Large intestine (tissue), 3 donors: ENCODE data around the gene CCDC149. TPM values are rescaled to one million over a fixed set of nuclear protein-coding genes. Genes with fewer than 3 reads are reported as not detected.
"Not testable (repeated sequence)": the region's sequence is repeated elsewhere in the genome, so short reads cannot be mapped to it uniquely, and the experiment has no call there.

ENCODE experiments used
- DNase-seq, 2 donors: peaks; one replicate each; pipeline versions ENCODE4 v3.0.0 to v3.0.0-alpha.2; 2013
- H3K27ac ChIP-seq: one replicate; pipeline ENCODE4 v1.5.1; 2013; ENCODE audit warnings: low read length
- H3K27me3 ChIP-seq: 2 replicates; pipeline ENCODE4 v1.6.1; 2013; ENCODE audit warnings: low read length; ENCODE audit not compliant: control insufficient read depth, insufficient read depth
- H3K36me3 ChIP-seq: 2 replicates; pipeline ENCODE4 v1.6.1; 2013; ENCODE audit warnings: low read length; ENCODE audit not compliant: control insufficient read depth, insufficient read depth
- H3K4me1 ChIP-seq: one replicate; pipeline ENCODE4 v1.6.1; 2013; ENCODE audit warnings: low read length; ENCODE audit not compliant: control insufficient read depth, insufficient read depth
- H3K4me3 ChIP-seq: one replicate; pipeline ENCODE4 v1.5.1; 2013; ENCODE audit warnings: low read length
- H3K9me3 ChIP-seq: one replicate; pipeline ENCODE4 v1.6.1; 2013; ENCODE audit warnings: mild to moderate bottlenecking, low read depth, low read length, moderate library complexity; ENCODE audit not compliant: control insufficient read depth
- WGBS: methylation state at CpG from one replicate; pipeline ENCODE4 v1.1.5; 2013; ENCODE audit warnings: low lambda C conversion rate; ENCODE audit not compliant: insufficient coverage; 5-methylcytosine and 5-hydroxymethylcytosine counted together
- polyA plus RNA-seq: library from polyadenylated mRNA; unstranded; fragments of 120-200 nt; gene quantifications from one replicate; pipeline ENCODE4 v1.2.1, GENCODE V29; 2013

CCDC149 gene
- polyA plus RNA-seq, 1 donor, result 13.7 TPM

- no CpG with 5 or more reads among the region's 2 CpGs for WGBS
- no peaks in the 10 kb centered on the region for H3K36me3 ChIP-seq
- no peak overlapping the region for H3K4me3 ChIP-seq
- DNase-seq, result no peak
- no peaks in the 10 kb centered on the region for H3K27me3 ChIP-seq
- no peaks in the 10 kb centered on the region for H3K9me3 ChIP-seq
- no peaks in the 10 kb centered on the region for H3K4me1 ChIP-seq
- no peak overlapping the region for H3K27ac ChIP-seq
Observed at GRCh38 chr4:24920008-24920407, 7.2 kb upstream of the CCDC149 start.

- WGBS, result 92% methylated on average over 2 of the region's 20 CpGs
- no peaks in the 10 kb centered on the region for H3K36me3 ChIP-seq
- H3K4me1 ChIP-seq, result no peaks in the 10 kb centered on the region
- no peak for DNase-seq
- no peaks in the 10 kb centered on the region for H3K9me3 ChIP-seq
- H3K4me3 ChIP-seq, result no peak overlapping the region
- H3K27me3 ChIP-seq, result peaks cover 2% of the 10 kb centered on the region
- no peak overlapping the region for H3K27ac ChIP-seq
Observed at GRCh38 chr4:24917076-24917856, 4.4 kb upstream of the CCDC149 start.

- H3K4me1 ChIP-seq, result no peaks in the 10 kb centered on the region
- peaks cover 2% of the 10 kb centered on the region for H3K27me3 ChIP-seq
- H3K36me3 ChIP-seq, result peaks cover 3% of the 10 kb centered on the region
- DNase-seq, result no peak
- H3K4me3 ChIP-seq, result no peak overlapping the region
- H3K27ac ChIP-seq, result no peak overlapping the region
- no CpG with 5 or more reads among the region's 8 CpGs for WGBS
- H3K9me3 ChIP-seq, result no peaks in the 10 kb centered on the region
Observed at GRCh38 chr4:24915121-24915922, 2.5 kb upstream of the CCDC149 start.

GRCh38 chr4:24914460-24914859 lies 1.6 kb upstream of the CCDC149 start:
- H3K4me3 ChIP-seq, result no peak overlapping the region
- WGBS, result no CpG with 5 or more reads among the region's 6 CpGs
- peaks cover 5% of the 10 kb centered on the region for H3K9me3 ChIP-seq
- no peak overlapping the region for H3K27ac ChIP-seq
- H3K27me3 ChIP-seq, result peaks cover 2% of the 10 kb centered on the region
- no peak for DNase-seq
- H3K36me3 ChIP-seq, result peaks cover 11% of the 10 kb centered on the region
- H3K4me1 ChIP-seq, result no peaks in the 10 kb centered on the region

GRCh38 chr4:24913119-24913485 lies 260 bp upstream of the CCDC149 start:
- peak in 1 of 2 donors; percentile 6 for DNase-seq
- 94% methylated on average over 3 of the region's 25 CpGs for WGBS

GRCh38 chr4:24910499-24910898 lies 2.3 kb downstream of the CCDC149 start:
- peaks cover 21% of the 10 kb centered on the region for H3K36me3 ChIP-seq
- peaks cover 5% of the 10 kb centered on the region for H3K9me3 ChIP-seq
- H3K4me3 ChIP-seq, result no peak overlapping the region
- WGBS, result no CpG with 5 or more reads among the region's 1 CpG
- no peak for DNase-seq
- H3K27ac ChIP-seq, result no peak overlapping the region
- H3K4me1 ChIP-seq, result no peaks in the 10 kb centered on the region
- H3K27me3 ChIP-seq, result peaks cover 2% of the 10 kb centered on the region

More at GRCh38 chr4:24913119-24913485, 260 bp upstream of the CCDC149 start:
- H3K9me3 ChIP-seq, result peaks cover 5% of the 10 kb centered on the region
- peaks cover 18% of the 10 kb centered on the region for H3K36me3 ChIP-seq
- peaks cover 2% of the 10 kb centered on the region for H3K27me3 ChIP-seq
- H3K4me3 ChIP-seq, result peak overlapping the region; percentile 49
- H3K27ac ChIP-seq, result no peak overlapping the region
- no peaks in the 10 kb centered on the region for H3K4me1 ChIP-seq

- not testable (repeated sequence) for H3K27me3 ChIP-seq, H3K9me3 ChIP-seq, H3K4me1 ChIP-seq, H3K4me3 ChIP-seq, DNase-seq, H3K27ac ChIP-seq
- H3K36me3 ChIP-seq, result peaks cover 21% of the 10 kb centered on the region
- no CpG with 5 or more reads among the region's 3 CpGs for WGBS
Observed at GRCh38 chr4:24909606-24910005, 3.2 kb downstream of the CCDC149 start.

- H3K27me3 ChIP-seq, result no peaks in the 10 kb centered on the region
- DNase-seq, result no peak
- H3K4me3 ChIP-seq, result no peak overlapping the region
- no peaks in the 10 kb centered on the region for H3K9me3 ChIP-seq
- no peaks in the 10 kb centered on the region for H3K4me1 ChIP-seq
- H3K27ac ChIP-seq, result no peak overlapping the region
- H3K36me3 ChIP-seq, result peaks cover 3% of the 10 kb centered on the region
- WGBS, result 100% methylated on average over 2 of the region's 6 CpGs
Observed at GRCh38 chr4:24897639-24898038, 15.2 kb downstream of the CCDC149 start.

- no peak overlapping the region for H3K27ac ChIP-seq
- 80% methylated on average over 2 of the region's 5 CpGs for WGBS
- no peak for DNase-seq
- no peak overlapping the region for H3K4me3 ChIP-seq
- no peaks in the 10 kb centered on the region for H3K4me1 ChIP-seq
- no peaks in the 10 kb centered on the region for H3K9me3 ChIP-seq
- peaks cover 3% of the 10 kb centered on the region for H3K36me3 ChIP-seq
- H3K27me3 ChIP-seq, result no peaks in the 10 kb centered on the region
Observed at GRCh38 chr4:24896977-24897376, 15.9 kb downstream of the CCDC149 start.

GRCh38 chr4:24896056-24896455 lies 16.8 kb downstream of the CCDC149 start:
- no peak overlapping the region for H3K4me3 ChIP-seq
- H3K9me3 ChIP-seq, result no peaks in the 10 kb centered on the region
- DNase-seq, result peak in 1 of 2 donors; percentile 29
- no peaks in the 10 kb centered on the region for H3K4me1 ChIP-seq
- no peak overlapping the region for H3K27ac ChIP-seq
- WGBS, result no CpG with 5 or more reads among the region's 3 CpGs
- no peaks in the 10 kb centered on the region for H3K27me3 ChIP-seq
- H3K36me3 ChIP-seq, result peaks cover 3% of the 10 kb centered on the region
